ENCODE measurements around the gene EPHA4.

EPHA4 gene

DNA sequence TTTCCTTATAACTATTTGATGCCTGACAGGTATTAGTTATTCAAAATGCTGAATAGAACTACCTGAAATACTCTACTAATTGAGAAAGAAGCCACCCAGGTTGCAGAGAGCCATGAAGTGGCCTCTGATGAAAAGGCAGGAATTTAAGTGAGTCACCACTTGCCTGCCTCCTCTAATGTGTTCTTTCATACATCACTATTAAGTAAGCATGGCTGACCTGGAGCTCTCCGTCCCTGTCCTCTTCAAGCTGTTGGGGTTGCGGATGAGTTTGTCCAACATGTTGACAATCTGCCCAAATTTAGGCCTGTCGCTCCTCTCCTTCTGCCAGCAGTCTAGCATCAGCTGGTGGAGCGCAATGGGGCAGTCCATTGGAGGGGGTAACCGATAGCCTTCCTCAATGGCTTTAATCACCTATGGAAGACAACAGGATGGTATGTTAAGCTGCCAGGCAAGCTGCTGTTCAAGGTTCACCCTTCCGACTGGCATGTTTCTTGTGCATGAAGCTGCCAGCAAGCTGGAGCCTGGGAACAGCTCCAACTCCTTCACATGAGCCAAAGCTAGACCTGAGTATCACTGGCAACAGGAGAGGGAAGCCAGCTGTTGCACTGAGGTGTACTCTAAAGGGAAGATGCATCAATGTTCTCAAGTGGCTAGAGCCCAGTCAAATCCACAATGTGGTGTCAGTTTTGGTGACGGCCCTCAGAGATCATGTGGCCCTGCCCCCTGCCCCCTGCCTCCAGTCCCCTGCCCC lies 142.2 kb downstream of the EPHA4 start:
- DNase-seq, result no peak

DNA sequence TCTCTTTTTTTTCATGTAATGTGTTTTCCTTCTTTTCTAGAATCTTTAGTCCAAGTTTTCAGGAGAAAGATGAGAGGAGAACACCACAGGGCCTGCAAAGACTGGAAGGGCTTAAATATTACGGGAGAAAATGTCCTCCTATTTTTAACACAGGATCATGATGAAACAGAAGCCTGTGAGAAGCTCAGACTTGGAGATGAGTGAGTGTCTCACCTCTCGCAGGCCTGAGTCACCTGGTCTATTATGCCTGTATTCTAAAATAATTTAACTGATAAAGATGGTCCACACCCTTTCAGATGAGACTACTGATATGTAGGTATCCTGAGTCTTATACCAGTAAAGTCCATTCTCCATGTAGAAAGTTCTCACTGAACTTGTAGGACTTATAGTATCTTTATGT lies 143.2 kb downstream of the EPHA4 start:
- no peak for DNase-seq

DNA sequence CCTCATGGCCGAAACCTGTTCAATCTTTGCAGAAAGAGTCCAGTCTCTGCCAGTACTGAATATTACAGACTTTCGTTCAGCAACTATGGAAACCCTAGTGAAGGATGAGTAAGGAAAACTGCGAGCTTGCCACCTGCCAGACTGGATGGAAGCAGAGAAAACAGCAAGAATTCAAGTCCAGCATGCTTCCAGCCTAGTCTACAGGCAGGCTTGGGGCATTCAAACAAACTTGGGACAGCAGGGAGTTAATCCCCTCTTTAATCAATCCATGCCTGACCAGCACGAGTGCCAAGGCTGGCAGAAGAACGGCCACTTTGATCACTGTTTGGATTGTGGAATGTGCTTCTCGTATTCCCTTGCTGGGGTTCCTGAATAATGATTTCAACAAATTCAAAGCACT lies 145.2 kb downstream of the EPHA4 start:
- DNase-seq, result no peak

DNA sequence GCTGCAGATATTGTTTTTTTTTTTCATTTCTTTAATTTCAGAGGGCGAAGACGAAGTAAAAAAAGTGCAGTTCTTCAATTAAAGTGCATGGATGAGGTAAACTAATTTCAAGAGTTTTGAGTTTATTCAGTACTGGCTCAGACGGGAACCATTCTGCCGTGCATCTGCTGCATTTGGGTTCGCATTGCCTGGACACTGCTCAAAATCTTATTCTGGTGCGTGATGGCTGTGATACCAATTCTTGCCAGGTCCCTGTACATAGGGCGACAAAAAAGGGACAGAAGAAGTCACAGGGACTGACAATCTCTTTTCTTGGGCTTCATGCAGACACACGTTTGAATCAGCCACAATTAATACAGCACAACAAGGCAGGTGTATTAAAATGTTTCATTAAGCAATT lies 146.2 kb downstream of the EPHA4 start:
- no peak for DNase-seq

DNA sequence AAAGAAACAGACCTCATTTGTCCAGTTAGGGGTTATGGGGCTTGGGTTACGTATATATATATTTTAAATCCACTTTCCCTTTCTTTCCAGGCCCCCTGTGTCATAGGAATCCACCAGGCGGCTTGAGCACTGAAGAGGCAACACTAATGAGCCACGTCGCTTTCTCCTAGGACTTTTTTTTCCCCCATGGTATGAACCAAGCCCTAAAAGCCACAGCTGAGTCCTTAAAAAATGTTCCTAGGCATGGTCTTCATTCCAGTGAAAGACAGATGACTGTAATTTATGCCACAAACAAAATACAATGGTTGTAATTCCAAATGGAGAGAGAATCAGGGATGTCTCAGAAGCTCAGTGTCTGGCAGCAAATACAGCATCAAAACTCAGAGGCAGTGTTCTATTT lies 146.8 kb downstream of the EPHA4 start:
- no peak for DNase-seq

DNA sequence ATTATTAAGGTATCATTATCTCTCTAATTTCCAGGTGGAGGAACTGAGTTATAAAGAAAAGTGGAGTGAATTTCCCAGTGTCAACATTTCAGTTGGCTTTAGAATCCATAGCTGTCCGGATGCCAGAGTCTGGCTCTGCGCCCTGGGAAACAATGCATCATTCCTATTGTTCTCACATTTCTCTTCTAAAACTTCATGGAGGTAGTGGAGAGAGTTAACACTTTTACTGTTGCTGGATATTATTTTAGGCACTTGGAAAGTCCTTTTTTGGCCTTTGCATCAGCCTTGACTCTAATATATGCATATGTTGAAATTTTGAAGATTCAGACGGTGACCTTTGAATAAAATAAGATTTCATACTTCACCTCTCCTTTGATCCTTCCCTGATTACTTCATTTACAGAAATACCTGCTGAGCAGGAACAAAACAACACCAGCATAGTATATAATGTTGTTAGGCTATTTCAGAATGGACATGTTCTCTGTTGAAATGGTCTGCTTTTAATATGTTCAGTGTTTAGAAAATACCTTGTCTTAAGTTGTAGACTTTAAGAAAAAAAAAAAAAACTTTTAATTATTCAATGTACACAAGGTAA lies 148.8 kb downstream of the EPHA4 start:
- no peak for DNase-seq

DNA sequence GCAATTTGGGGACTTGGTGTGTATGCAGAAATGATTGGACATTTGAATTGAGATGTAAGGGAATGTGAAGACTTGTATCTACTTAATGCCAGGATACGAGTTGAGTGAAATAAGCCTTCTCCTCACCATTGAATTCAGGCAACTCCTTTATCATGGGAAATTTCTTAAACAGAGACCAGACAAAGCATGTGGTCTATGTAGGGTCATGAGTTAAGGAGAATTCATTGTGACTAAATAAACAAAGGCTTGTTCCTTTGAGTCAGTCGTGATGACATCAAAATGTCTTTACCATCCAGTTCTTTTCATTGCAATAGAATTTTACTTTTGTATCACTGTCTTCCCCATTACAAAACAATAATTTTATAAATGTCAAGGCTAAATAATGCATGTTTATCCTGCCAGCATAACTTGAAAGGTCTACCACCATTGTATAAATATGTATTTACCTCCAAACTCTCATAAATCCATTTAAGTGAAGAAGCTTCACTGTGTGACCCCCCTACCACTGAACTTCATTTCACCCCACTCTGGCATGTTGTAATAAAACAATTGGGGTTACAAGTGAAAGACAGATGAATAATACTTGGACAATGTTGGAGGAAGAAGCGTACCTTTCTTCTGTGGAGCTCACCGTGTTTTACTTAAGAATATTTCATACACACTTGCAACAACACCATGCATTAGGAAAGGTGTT lies 149.4 kb downstream of the EPHA4 start:
- no peak for DNase-seq

DNA sequence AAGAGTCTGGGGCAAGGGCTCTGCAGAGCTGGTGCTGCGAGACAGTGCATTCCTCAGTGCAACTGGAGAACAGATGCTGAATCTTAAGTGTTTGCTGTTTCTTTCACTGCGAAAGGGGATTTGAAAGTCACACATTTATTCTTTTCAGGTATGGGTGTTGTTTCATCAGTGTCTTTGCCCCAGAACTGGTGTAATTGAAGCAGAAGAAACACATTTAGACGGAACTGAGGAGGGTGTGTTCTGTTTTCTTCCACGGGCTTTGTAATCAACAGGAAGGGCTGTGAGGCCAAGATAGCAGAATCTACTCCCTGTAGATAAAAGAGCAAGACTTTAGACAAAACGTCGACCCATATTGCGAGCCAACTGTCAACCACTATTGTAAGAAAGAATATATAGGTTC lies 151.9 kb downstream of the EPHA4 start:
- DNase-seq, result no peak

DNA sequence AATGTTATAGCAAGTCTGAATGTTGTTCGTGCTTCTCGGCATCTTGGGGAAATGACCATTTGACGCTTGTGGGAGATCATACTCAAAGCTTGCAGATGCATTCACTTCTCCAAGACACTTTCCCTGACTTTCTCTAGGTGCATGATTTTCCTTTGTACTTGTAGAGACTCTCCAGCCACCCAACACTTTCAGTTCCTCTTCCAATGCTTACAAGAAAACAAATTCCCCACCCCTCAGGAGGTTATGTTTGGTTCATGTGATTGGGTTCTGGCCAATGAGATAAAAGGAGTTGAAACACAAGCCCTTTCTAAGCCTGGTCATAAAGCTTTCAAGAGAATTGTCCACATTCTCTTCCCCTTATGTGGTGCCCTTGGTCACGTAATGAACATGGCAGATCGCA lies 156.3 kb downstream of the EPHA4 start:
- no peak for DNase-seq

DNA sequence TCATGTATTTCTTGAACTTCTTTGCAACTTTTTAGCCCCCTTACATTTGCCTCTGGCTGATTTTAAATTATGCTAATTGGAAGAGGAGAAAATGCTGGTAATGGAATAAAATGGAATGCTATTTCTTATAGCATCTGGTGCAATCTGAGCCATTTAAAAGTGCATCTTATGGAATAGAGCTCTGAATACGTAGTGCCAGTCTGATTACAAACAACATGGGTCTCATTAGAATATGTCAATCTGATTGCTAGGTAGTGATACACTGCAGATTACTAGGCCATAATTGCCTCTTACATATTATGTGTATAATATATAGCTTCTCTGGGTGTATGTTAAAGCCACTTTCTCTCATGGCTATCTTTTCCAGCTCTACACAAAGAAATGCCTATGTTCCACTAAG lies 159.1 kb downstream of the EPHA4 start:
- DNase-seq, result no peak

DNA sequence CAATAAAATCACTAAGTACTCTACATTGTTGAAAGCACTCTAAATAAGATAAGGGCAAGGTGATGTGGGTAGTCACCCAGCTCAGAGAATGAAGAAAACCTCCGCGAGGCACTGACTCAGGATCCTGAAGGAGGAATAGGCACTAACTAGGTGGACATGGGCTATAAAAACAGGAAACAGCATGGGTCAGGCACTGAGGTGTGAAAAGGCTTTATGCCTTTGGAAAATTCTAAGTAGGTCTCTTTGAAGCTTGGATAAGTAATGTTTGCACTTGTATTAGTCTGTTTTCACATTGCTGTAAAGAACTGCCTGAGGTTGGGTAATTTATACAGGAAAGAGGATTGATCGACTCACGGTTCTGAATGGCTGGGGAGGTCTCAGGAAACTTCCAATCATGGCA lies 161.6 kb downstream of the EPHA4 start:
- DNase-seq, result no peak

DNA sequence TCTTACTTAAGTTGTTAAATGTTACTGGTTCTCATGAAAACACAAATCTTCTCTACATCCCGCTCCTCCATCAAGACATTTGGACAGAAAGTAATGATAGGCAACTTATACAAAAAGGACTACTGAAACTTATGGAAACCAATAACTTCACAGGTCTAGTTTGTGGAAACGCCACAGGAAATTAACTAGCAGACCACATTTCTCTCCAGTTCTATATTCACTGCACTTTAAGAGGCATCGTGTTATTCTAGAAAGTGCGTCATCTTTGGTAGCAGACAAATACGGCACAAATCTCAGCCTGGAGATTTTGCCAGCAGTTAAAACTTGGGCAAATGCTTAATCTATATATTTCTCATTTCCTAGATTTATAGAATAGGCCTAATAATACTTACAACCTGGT lies 164.3 kb downstream of the EPHA4 start:
- DNase-seq, result no peak

DNA sequence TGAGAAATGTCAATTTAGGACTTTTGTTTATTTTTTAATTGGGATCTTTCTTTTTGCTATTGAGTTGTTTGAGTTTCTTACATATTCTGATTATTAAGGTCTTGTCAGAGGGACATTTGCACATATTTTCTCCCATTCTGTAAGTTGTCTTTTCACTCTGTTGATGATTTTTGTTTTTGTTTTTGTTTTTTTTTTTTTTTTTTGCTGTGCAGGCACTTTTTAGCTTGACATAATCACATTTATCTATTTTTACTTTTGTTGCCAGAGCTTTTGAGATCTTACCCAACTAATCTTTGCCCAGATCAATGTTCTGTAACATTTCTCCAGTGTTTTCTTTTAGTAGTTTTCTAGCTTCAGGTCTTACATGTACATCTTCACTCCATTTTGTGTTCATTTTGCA lies 166.6 kb downstream of the EPHA4 start:
- no peak for DNase-seq

DNA sequence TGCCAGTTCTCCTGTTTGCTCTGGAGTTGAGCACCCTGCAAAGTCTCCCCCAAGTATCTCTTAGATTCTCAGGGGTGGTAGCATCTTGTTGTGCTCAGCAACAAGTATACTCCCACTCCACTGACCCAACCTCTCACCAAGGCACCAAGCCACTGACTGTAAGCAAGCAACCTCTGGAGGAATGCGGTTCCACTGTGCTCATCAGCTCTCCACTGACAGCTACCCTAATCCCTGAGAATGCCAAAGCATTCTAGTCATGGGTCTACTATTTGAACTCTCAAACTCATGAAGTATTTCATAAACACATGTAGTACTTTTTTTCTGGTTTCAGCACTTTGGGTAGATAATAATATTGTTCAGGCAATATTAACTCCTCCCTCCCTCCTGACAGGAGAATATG lies 170.0 kb downstream of the EPHA4 start:
- DNase-seq, result no peak

DNA sequence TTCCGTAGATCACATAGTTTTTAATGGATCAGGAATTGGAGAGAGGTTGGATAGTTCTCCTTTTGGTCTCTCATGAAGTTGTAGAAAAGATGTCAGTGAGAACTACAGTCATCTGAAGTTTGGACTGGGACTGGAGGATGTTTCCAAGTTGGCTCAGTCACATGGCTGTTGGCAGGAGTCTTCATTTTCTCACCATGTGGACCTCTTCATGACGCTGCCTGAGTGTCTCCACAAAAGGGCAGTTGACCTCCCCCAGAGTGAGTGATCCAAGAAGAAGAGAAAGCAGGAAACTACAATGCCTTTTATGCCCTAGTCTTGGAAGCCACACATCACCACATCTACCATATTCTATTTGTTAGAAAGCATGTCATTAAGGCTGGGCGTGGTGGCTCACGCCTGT lies 171.7 kb downstream of the EPHA4 start:
- no peak for DNase-seq

DNA sequence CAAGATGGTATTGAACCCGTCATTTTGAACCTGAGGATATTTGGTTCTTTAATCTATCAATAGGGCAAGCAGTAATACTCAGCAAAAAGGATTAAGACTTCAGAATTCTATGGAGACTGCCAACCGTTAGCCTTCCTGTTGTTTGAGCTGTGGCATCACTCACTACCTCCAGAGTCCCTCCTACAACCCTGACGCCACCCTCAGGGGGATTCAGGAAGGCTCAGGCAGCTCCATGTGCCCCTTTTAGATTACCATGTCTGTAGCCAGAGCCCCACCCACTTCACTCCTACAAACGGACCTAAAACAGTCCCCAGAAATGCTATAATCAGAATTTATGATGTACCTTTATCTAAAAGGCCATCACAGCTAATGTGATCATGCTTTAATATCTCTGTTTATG lies 172.9 kb downstream of the EPHA4 start:
- no peak for DNase-seq

DNA sequence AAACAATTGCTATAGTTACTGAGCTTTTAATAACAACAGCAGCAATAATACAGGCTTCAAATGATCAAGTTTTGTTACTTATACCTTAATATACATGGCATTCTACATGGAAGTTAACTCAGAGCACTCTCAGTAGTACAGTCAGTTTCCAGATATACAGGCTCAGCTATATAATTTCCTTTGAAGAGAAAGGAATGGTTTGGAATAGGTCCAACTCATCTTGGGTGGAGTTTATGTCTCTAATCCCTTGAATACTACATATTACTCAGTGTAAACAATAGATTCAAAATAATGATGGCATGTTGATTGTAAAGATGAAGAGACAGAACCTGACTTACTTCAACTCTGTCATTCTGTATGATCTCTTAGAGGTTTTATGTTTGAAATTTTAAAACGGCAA lies 174.9 kb downstream of the EPHA4 start:
- no peak for DNase-seq

DNA sequence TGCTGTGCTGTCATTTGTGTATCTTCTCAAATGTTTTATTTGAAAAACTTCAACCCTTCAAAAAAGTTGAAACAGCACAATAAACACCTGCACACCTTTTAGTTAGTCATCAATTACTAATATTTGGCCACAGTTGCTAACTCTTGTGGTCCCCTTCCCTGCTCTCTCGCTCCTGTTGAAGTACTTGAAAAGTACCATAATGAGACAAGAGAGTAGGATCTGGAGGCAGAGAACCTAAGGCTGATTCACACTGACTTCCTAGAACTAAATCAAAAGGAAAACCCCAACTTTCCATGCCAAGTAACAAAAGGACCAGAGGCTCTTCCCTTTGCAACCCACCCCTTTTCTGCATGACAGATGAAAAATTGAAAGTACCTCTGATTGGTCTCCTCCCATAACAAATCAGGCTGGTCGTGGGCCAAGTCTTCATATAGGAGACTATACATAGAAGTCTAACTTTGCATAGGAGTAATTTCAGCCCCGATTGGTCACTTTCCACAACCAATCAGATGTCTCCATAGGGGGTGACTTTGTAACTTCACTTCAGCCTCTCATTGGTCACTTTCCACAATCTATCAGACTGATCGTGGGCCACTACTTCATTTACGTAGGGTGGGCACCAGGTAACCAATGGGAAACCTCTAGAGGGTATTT lies 179.7 kb downstream of the EPHA4 start:
- DNase-seq, result no peak

DNA sequence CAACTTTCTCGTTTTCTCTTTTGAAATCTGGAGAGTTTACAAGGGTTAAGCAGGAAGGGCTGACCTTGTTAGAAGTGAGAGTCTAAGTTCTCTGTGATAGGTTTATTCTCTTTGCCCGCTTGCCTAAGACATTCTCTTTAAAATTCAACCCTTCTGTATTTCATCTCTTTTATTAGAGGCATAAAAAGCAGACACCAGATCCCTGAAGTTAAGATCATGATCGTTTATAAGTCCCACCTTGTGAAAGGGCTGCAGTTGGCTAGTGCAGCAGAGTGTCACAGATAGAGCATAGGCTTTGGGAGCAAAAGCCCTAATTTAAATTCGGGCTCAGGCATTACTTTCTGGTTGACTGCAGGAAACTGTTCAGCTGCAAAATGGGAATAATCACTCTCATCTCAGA lies 181.2 kb downstream of the EPHA4 start:
- DNase-seq, result no peak

DNA sequence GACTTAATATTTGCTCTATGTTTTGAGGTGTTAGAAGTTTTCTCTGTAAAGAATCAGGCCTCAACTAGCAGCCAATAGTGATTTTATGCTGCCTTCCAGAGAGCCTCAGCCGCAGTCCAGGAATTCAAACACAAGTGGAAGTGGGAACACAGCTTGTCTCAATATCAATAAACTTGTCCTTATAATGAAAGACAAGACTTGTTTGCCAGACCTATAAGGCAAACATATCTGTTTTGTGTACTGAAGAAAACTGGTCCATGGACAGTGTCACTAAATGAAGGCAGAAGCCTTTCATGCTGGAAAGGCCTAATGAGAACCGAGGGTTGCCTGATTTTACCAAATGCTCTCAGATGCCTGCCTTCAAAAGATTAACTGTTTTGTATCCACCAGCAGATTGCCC lies 182.2 kb downstream of the EPHA4 start:
- DNase-seq, result no peak

DNA sequence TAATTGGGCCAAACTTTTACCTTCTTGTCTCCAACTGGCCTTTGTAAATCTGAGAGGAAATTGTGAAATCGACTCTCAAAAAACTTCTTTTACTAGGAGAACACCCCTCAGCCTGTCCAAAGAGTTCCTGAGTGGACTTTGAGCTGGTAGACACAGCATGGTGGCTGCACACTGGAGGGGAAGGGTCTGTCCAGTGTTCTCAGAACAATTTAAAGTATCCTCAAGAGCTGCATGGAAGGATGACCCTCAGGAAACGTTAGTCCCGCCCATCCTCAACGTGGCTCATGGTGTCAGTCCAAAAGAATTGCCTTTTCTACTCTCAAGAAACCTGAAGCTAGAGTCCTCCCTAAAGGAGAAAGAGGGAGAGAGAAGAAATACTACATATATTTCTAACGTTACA lies 182.7 kb downstream of the EPHA4 start:
- DNase-seq, result no peak

DNA sequence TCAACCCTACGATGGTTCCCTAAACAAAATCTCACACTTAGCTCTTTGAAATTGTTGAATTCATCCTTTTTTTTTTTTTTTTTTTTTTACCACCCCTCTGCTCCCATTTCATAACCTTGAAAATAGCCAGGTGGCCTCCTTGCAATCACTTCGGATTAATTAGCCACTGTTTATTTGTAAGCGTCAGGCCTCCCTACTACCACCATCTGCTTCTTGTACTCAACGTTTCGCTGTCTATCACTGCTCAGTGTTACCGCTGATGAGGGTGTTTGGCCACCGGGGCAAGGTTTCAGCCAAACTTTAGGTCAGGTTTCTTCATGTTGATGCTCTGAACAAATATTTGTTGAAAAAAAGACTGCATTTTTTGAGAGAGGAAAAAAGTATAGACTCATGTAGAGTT lies 183.2 kb downstream of the EPHA4 start:
- DNase-seq, result no peak

DNA sequence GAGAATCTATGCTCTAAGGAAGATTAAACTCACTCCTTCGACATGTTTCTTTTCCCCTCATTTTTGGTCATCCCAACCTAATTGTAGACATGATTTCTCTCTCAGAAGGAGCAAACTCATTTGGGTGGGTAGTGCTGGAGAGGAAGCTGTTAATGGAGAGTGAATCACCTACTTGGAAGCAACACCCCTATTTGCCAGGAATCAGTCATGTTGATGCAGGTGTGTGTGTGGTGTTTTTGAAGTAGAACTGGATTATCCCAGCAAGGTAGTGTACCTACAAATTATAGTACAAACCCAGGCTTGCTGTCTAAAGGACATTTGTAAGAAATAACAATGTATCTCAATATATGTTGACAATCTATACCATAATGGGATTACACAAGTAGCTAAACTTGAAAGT lies 186.4 kb downstream of the EPHA4 start:
- no peak for DNase-seq

DNA sequence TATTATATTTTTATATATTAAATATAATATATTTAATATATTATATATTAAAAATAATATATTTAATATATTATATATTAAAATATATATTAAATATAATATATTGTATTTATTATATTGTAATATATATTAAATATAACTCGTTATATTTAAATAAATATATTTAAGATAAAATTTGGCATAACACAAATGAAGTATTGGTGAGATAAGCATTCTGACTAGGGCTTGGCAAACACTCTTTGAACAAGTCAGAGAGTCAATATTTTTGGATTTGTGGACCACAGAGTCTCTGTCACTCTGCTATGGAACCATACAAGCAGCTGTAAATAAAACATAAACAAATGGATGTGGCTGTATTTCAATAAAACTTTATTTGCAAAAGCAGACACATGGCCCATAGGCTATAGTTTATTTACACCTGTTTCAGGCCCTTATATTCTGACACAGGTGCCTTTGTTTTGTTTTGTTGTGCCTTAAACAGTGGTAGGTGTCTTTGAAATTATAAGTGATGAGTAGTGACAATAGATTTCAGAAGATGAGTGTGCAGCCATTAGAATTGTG lies 190.1 kb downstream of the EPHA4 start:
- no peak for DNase-seq
